Activated CD4-positive, CD25-positive, alpha-beta regulatory T cell (primary cell): Measurements from ENCODE around the gene PRR23C.
"Not testable (repeated sequence)": the region's sequence is repeated elsewhere in the genome, so short reads cannot be mapped to it uniquely, and the experiment has no call there.

Source experiments
- DNase-seq, 4 experiments: peaks; one replicate each; lab custom pipeline; 2025; lab: John Stamatoyannopoulos, UW

PRR23C gene

GRCh38 chr3:139044366-139045210 is at the start of gene PRR23C:
Gene PRR23C, minus strand, starts transcription at chr3:139044892. Its CDS starts 272 bp downstream, at chr3:139044620.
- DNase-seq: no peak

GRCh38 chr3:139093840-139094239 is 49.1 kb upstream of the PRR23C start:
- DNase-seq: no peak

GRCh38 chr3:139088462-139089324 is 44.0 kb upstream of the PRR23C start:
- no peak for DNase-seq

DNA sequence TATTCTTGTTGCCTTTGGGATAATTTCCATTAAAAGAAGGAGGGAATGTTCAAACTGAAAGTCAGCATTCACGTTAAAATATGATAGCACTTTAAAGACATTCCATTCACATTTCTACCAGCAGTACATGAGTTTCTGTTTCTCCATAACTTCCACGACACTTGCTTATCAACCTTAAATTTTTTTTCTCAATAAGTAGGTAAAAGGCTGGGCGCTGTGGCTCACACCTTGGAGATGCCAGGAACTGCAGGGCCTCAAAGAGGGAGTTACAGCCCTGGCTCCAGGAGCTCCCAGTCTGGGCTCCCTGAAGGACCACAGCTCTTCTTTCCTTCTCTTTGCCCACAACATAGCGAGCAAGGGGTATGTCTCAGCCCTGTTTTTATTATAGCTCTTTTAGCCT is 42.9 kb upstream of the PRR23C start:
- DNase-seq: no peak

- DNase-seq: no peak
Measured at GRCh38 chr3:139084176-139084575, 39.5 kb upstream of the PRR23C start.

GRCh38 chr3:139074565-139075115 is 29.9 kb upstream of the PRR23C start:
- no peak for DNase-seq

DNA sequence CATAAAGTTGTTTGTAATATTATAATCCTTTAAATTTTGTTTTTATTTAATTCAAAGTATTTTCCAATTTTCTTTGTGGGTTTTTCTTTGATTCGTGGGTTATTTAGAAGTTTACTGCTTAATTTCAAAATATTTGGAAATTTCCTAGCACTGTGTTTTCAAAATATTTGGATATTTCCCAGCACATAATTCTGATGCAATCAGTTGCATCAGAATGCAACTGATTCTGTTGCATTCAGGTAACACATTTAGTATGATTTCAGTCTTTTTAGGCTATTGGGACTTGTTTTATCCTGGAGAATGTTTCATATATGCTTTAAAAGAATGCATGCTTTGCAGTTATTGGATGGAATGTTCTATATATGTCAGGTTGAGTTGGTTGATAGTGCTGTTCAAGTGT is 18.2 kb upstream of the PRR23C start:
- DNase-seq: no peak

DNA sequence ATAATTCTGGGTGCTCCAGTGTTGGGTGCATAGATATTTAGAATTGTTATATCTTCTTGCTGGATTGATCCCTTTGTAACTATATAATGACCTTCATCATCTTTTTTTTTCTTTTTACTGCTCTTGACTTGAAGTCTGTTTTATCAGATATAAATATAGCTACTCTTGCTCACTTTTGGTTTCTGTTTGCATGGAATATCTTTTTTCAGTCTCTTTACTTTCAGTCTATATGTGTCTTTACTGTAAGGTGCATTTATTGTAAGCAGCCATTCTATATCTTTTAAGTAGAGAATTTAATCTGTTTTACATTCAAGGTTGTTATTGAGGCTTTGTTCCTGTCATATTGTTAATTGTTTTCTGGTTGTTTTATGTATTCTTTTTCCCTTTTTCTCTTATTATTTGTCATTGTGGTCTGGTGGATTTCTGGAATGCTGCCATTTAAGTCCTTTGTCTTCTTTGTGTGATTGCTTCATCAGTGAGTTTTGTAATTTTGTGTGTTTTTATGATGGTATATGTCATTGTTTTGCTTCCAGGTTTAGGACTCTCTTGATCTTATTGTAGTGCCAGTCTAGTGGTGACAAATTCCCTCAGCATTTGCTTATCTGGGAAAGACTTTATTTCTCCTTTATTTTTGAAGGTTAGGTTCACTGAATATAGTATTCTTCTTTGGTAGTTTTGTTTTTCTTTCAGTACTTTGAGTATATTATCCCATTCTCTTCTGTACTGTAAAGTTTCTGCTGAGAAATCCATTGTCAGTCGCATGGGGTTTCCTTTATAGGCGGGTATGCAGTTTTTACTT is 8.3 kb upstream of the PRR23C start:
- no peak for DNase-seq

DNA sequence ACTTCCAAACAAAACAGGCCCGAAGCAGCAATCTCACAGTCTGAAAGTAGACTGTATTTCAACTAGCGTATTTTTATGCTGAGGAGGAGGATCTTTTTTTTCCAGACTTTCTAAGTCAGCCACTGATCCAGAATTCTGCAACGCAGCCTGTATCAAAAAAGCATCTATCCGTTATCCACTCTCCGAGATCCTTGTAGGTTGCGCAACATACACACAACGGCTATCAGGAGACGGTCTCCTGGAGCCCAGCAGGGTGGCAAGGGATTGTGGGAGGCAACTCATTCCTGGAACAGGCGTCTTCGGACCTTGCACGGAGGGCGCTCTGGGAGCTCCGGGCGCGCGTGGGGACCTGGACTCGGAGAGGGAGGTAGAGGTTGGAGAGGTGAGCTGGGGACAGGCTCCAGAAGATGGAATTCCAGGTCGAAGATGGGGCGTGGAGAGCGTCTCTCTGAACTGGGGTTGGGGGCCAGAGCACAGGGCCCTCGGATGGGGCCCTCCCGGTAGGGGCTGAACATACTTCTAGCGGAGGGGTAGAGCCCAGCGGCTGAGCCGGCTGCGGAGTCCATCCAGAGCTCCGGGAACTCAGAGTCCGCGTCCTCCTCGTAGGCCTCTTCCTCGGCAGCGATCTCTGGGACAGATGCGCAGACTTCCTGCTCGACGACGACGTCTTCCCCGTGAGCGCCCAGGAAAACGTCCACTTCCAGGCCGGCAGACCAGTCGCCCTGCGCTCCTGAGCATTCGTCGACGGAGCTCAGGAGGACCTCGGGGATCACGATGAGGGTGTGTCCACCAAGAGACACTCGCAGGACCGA is 932 bp downstream of the PRR23C start:
- no peak for DNase-seq

GRCh38 chr3:139037478-139037877 is 7.2 kb downstream of the PRR23C start:
- no peak for DNase-seq

DNA sequence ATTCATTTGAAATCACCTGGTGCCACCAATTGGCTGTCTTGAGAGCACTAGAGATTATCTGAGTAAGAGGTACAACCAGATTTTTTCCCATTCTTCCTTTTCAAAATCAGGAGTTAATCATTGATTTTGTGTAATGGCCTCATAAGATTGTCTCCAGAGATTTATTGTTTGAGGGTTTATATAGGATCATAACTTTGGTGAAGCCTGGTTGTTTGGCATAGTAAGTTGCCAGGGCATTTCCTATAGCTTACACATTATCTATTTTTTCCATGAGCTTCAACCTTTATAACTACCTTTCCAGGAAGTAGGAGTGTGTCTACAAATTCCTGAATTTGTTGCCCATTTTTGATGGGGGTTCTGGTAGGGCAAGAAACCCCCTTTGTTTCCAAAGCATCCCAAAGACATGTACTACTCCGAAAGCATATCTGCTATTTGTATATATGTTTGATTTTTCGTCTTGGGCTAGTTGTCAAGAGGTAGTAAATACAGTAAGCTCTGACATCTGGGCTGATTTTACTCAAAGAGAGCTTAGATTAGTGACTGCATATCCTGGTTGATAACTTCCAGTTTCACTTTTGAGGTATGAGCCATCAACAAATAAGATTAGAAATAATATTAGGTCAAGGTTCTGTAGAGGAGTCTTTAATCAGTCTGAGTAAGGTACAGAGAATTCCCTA is 12.2 kb downstream of the PRR23C start:
- no peak for DNase-seq

- DNase-seq: not testable (repeated sequence)
Measured at GRCh38 chr3:139030576-139030975, 14.1 kb downstream of the PRR23C start.

- no peak for DNase-seq
Measured at GRCh38 chr3:139024968-139025367, 19.7 kb downstream of the PRR23C start.

DNA sequence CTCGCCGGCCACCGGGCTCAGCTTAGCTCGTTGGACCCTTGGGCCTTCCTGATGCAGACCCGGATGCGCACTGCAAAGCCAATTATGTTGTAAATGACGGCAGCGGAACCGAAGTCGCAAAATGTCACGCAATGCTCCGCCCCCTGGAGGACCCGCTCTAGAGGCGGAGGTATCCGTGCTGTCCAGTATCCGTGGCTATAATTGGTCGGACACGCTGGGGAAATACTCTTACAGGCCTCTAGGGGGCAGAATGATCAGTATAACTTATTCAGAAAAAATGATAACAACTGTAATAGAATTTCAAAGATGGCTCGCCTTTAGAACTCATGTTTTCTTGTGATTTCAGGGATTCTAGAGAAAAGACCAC is 23.8 kb downstream of the PRR23C start, which contains the start of gene PRR23B:
Gene PRR23B (minus strand): TSS at position 59 of the 367 bp plus-strand sequence. CDS start 265 bp downstream, outside the sequence.
- no peak for DNase-seq

DNA sequence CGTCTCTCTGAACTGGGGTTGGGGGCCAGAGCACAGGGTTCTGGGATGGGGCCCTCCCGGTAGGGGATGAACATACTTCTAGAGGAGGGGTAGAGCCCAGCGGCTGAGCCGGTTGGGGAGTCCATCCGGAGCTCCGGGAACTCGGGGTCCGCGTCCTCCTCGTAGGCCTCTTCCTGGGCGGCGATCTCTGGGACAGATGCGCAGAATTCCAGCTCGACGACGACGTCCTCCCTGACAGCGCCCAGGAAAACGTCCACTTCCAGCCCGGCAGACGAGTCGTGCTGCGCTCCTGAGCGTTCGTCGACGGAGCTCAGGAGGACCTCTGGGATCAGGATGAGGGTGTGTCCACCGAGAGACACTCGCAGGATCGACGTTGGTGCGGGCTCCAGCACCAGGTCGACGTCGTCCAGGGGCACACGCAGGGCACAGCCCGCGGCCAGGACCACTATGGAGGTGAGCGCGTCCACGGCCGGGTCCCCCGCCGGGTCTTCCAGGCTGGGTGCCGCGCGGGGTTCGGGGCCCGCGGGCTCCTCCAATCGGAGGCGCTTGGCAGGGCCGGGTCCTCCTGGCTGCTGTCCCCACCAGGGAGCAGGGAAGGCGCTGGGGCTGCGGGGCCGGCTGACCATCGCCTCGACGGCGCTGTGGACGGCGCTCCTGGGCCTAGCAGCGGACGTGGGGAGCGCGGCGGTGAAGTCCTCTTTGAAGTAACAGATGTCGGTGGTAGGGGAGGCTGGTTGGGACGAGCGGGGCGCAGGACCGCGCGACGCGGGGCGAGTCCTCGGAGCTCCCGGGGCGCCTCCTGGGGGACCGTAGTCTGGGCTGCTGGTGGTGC is 24.4 kb downstream of the PRR23C start:
- DNase-seq: no peak

- DNase-seq: no peak
Measured at GRCh38 chr3:139016430-139017048, 28.2 kb downstream of the PRR23C start.

- DNase-seq: no peak
Measured at GRCh38 chr3:139006051-139006716, 38.5 kb downstream of the PRR23C start, which contains the start of gene PRR23A. Gene PRR23A, minus strand, starts transcription at chr3:139006268. Its CDS starts 0 bp downstream, at chr3:139006268.

DNA sequence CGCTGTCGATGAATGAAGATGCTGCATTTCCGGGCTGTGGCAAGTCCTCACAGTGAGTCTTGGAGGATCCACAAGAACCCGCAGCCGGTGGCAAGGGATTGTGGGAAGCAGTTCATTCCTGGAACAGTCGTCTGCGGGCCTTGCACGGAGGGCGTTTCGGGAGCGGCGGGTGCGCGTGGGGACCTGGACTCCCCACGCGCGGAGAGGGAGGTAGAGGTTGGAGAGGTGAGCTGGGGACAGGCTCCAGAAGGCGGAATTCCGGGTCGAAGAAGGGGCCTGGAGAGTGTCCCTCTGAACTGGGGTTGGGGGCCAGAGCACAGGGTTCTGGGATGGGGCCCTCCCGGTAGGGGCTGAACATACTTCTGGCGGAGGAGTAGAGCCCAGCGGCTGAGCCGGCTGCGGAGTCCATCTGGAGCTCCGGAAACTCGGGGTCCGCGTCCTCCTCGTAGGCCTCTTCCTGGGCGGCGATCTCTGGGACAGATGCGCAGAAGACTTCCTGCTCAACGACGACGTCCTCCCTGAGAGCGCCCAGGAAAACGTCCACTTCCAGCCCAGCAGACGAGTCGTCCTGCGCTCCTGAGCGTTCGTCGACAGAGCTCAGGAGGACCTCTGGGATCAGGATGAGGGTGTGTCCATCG is 39.2 kb downstream of the PRR23C start:
- no peak for DNase-seq
